Heart left ventricle (tissue), 16 donors: ENCODE results near the gene ABCC8. TPM values are rescaled to one million over a fixed set of nuclear protein-coding genes. Genes with fewer than 3 reads are reported as not detected.

Source experiments
- ATAC-seq, 4 donors: fragments of 200-7000 bp; cut with Tn5 transposase; one replicate each; pipeline ENCODE4 v1.9.1; 2020 to 2022; ENCODE audit warnings: moderate library complexity in 4 of 4, mild to moderate bottlenecking in 3 of 4, moderate number of reproducible peaks in 1 of 4
- DNase-seq, 5 donors: peaks; one replicate each; pipeline ENCODE4 v3.0.0-alpha.2; 2020
- H3K27ac ChIP-seq, 12 donors: fragments of 200-600 bp; sonication (generic) in 4 of 12; one replicate each; pipeline versions ENCODE4 v1.5.0 to v1.8.0; 2016 to 2022; ENCODE audit warnings: mild to moderate bottlenecking in 2 of 12
- H3K27me3 ChIP-seq, 9 donors: fragments of 200-600 bp; sonication (generic) in 2 of 9; one replicate each; pipeline versions ENCODE4 v1.5.1 to v1.8.0; 2016 to 2022; ENCODE audit warnings: mild to moderate bottlenecking in 3 of 9
- H3K36me3 ChIP-seq, 9 donors: fragments of 200-600 bp; sonication (generic) in 2 of 9; one replicate each; pipeline versions ENCODE4 v1.5.0 to v1.8.0; 2018 to 2022; ENCODE audit warnings: mild to moderate bottlenecking in 2 of 9
- H3K4me1 ChIP-seq, 12 donors: fragments of 200-600 bp; sonication (generic) in 4 of 12; one replicate each; pipeline versions ENCODE4 v1.5.0 to v1.8.0; 2016 to 2022; ENCODE audit warnings: mild to moderate bottlenecking in 3 of 12
- H3K4me3 ChIP-seq, 12 donors: fragments of 200-600 bp; sonication (generic) in 4 of 12; one replicate each; pipeline versions ENCODE4 v1.5.0 to v1.8.0; 2017 to 2022; ENCODE audit warnings: mild to moderate bottlenecking in 9 of 12, moderate library complexity in 4 of 12
- H3K9me3 ChIP-seq, 12 donors: fragments of 200-600 bp; sonication (generic) in 4 of 12; one replicate each; pipeline versions ENCODE4 v1.5.0 to v1.8.0; 2016 to 2022; ENCODE audit warnings: mild to moderate bottlenecking in 1 of 12
- CTCF ChIP-seq, 12 donors: fragments of 200-600 bp; sonication (generic) in 4 of 12; IDR thresholded peaks; one replicate each; pipeline versions ENCODE4 v1.5.0 to v1.8.0; 2018 to 2022; ENCODE audit warnings: antibody characterized with exemption in 12 of 12, mild to moderate bottlenecking in 5 of 12
- POLR2A ChIP-seq, 2 donors: fragments of 450-650 bp; IDR thresholded peaks; one replicate each; pipeline ENCODE4 v1.6.1; 2017; ENCODE audit warnings: antibody characterized with exemption in 2 of 2, mild to moderate bottlenecking in 2 of 2, moderate library complexity in 2 of 2
- WGBS, 4 donors: extraction: QIAGEN DNeasy Blood & Tissue Kit in 2 of 4; methylation state at CpG; one replicate each; pipeline versions ENCODE4 v1.1.5 to v1.1.7; 2013 to 2018; 5-methylcytosine and 5-hydroxymethylcytosine counted together
- intact Hi-C, 10 donors: fragments of 100-400 bp; cut with DNase I; formaldehyde crosslinking; loops; one replicate each; pipeline versions ENCODE4 v1.11.1 to v1.14.2; 2022
- polyA plus RNA-seq, 2 donors: library from polyadenylated mRNA; stranded (reverse); fragments of 200-250 nt; gene quantifications; one replicate each; pipeline ENCODE4 v1.2.3, GENCODE V29; 2013
- total RNA-seq, 9 donors: library from RNA; depleted of rRNA in 2 of 9; stranded (reverse); fragments of >200 nt in 2 of 9; fragmentation: NEBNext Ultra II Directional in 3 of 9; extraction: Animal tissue kit (Norgen Biotek cat#: 25700) in 3 of 9; gene quantifications; one replicate each; pipeline versions ENCODE4 v1.1.0 to v1.2.4, GENCODE V29; 2016 to 2023
- donor health status: ischemic (EF 13 %, LVEDD 7.1; RV severe dilation, severe dysfunction).
- donor health status: healthy with polysubstance abuse.
- donor health status: DM: no; HTN: yes; CAD: no.
- donor health status: DM: no; HTN: no; CAD: no.
- donor health status: ischemic (EF 25% LVEDD 6.9; RV normal size, moderate dysfunction).
- donor health status: ischemic (EF 25% LVEDD 5.7; RV mildly dilated, moderate dysfunction).
- donor health status: healthy.
- donor health status: DM: yes; HTN: yes; CAD: no.
- donor health status: ischemic (EF 35%, LVEDD 5.7; RV mildly dilated, moderate dysfunction).
- donor health status: nonischemic (EF 11% LVEDD 7.7; RV severe dilation, severe dysfunction).
- donor health status: DM: yes; HTN: yes; CAD: no.
- donor health status: PGD.
- donor health status: ischemic (EF 29% LVEDD 5.4; RV normal size, mild dysfunction).
- donor health status: nonischemic (EF 23%, LVEDD 6.1; RV moderate dilation, normal function).

Gene ABCC8
- total and polyA plus RNA-seq, 11 donors, result 0.69 to 9.6 (median 3.6) TPM

GRCh38 chr11:17477084-17477333, 364 bp upstream of the ABCC8 start:
- Histone ChIP-seq H3K4me3 (peak overlapping the region in 4 of 12 donors; percentile 51 to 55 (median 54)), H3K27ac (no peak overlapping the region), H3K4me1 (peaks cover 0 to 16% (median 0%) of the 10 kb centered on the region in 12 donors), H3K27me3 (peaks cover 0 to 57% (median 17%) of the 10 kb centered on the region in 9 donors), H3K9me3 (no peaks in the 10 kb centered on the region), H3K36me3 (no peaks in the 10 kb centered on the region)
- WGBS, 4 donors, result 12 to 27% (median 15%) methylated on average over 9 of the region's 9 CpGs
- ATAC-seq (no peak), DNase-seq (no peak)
- TF ChIP-seq POLR2A (IDR thresholded peaks at IDR 0.05) (no peak), CTCF (IDR thresholded peaks at IDR 0.05) (no peak)
- intact Hi-C loops, result no loop called here

- 5 to 12% (median 6%) methylated on average over 23 to 31 of the region's 31 CpGs for WGBS, 4 donors
- TF ChIP-seq CTCF (IDR thresholded peaks at IDR 0.05) (no peak), POLR2A (IDR thresholded peaks at IDR 0.05) (no peak)
- ATAC-seq (peak in 2 of 4 donors; percentile 14 to 21), DNase-seq (no peak)
- Histone ChIP-seq H3K27me3 (peaks cover 0 to 57% (median 17%) of the 10 kb centered on the region in 9 donors), H3K9me3 (no peaks in the 10 kb centered on the region), H3K4me3 (peak overlapping the region in 11 of 12 donors; percentile 35 to 57 (median 51)), H3K36me3 (no peaks in the 10 kb centered on the region), H3K4me1 (peaks cover 0 to 16% (median 0%) of the 10 kb centered on the region in 12 donors), H3K27ac (no peak overlapping the region)
- intact Hi-C loops, result no loop called here
Measured at GRCh38 chr11:17475666-17476316, 854 bp downstream of the ABCC8 start.

GRCh38 chr11:17473071-17473744, 3.4 kb downstream of the ABCC8 start:
- intact Hi-C loops, result no loop called here

More at GRCh38 chr11:17473071-17473744, 3.4 kb downstream of the ABCC8 start:
- ATAC-seq (no peak), DNase-seq (no peak)
- no peak overlapping the region for H3K4me3 ChIP-seq
- 48 to 70% (median 51%) methylated on average over 6 of the region's 6 CpGs for WGBS, 4 donors
- no peaks in the 10 kb centered on the region for H3K9me3 ChIP-seq
- H3K4me1 ChIP-seq, result peaks cover 0 to 9% (median 0%) of the 10 kb centered on the region in 12 donors
- H3K27me3 ChIP-seq, result peaks cover 0 to 45% (median 16%) of the 10 kb centered on the region in 9 donors
- peaks cover 0 to 4% (median 0%) of the 10 kb centered on the region in 9 donors for H3K36me3 ChIP-seq
- no peak overlapping the region for H3K27ac ChIP-seq
- no peak for TF ChIP-seq CTCF (IDR thresholded peaks at IDR 0.05)
- TF ChIP-seq POLR2A (IDR thresholded peaks at IDR 0.05), result no peak
